GM19239 (cell line): ENCODE results near the gene SEMA5B.

ENCODE experiments used
- DNase-seq: peaks from one replicate; pipeline ENCODE4 v3.0.0; 2011; ENCODE audit warnings: low spot score; ENCODE audit not compliant: insufficient read length
- FAIRE-seq: peaks from 2 replicates; lab custom pipeline; 2011; peaks lifted over from hg19 to GRCh38; lab: Jason Lieb, UNC

SEMA5B gene

DNA sequence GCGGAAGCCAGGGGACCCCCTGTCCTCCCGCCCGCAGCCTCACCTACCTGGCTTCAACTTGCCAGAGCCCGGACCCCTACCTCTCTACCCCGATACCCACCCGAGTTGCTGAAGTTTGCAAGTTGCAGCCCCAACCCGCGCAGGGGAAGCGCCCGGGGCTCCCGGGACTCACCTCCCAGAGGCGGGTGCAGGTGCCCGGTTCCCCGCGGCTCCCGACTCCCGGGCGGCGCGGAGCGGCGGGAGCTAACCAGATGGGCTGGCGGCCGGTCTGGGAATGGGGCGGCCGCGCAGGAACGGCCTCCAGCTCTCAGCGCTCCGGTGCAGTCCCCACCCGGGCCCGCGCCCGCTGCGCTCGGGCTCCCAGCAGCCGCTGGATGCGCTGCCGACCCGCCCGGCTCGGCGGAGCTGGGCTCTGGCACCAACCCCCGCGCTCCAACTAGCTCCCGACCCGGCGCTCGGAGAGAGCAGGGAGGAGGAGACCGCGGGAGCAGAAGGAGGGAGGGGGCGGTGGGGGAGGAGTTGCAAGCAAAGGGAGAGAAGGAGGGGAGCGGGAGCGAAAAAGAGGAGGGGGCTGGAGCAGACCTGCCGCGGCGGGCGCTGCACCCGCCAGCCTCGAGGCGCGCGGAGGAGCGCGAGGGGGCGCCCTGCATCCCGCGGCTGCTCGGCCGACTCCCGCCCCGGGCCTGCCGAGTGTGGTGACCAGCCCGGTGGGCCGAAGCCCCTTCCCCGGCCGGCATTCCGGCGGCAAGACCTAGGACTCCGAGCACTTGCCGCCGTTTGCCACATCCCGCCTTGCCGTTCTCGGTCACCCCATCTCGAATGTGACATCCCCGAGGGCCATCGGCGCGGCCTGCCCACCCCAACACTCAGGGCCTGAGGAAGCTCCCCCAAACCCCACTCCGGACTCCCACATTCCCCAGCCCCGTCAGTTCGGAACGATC, at the start of gene SEMA5B:
Gene SEMA5B (minus strand): TSS at position 472 of the 941 bp plus-strand sequence. CDS start 66,500 bp downstream, outside the sequence.
- FAIRE-seq (no peak), DNase-seq (peak; percentile 30)

DNA sequence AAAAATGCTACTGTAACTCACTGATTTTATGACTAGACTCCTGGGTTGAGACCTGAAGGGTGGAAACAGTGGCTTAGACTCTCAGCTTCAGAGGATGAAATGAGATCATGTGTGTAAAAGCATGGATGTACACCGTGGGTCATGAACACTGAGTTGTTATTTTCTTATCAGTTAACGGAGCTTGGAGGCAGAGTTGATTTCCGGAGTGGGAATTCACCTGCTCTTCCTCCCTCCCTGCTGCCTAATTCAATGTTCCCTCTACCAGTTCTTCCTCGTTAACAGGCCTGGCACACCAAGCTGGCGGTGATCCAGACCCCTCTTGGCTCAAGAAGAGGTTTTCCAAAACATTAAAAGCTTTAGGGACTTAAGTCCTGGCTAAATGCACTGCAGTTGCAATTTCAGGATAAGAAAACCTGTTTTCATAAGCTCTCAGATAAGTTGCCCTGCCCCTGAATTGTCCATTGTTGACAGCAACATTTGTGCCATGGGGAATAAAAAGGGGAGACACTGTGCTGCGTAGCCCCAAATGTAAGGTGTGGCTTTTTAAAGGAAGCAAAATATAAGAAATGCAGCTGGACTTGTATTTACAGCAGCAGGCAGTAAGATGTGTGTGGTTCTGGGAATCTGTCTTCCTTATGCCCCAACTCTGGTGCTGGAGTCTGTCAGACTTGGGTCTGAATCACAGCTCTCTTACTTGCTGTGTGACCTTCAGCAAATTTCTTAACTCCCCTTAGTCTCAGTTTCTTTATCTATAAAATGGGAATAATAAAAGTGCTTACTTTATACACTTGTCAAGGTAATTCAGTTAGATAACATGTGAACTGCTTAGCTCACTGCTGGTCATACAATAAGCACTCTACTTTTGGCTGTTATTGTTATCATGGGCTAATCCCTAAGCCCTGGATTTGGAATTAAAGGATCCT, 49.2 kb upstream of the SEMA5B start:
- DNase-seq: no peak
- no peak for FAIRE-seq

DNA sequence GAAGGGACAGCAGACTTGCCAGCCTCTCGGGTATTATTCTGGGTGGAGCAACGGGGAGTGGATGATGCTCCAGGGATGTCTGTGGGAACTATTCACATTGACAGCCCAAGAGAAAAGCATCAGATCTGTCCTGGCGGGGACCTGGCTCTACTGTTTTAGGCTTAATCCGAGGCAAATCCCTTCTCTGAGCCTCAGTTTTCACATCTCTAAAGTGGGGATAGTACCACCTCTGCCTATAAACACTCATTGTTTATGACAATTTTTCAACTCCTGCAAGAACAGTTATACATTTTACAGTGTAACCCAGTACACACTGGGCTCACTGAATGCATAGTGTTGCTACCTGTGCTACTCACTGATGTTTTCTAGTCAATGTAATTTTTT, 48.5 kb upstream of the SEMA5B start:
- no peak for FAIRE-seq

GRCh38 chr3:123075359-123075758, 47.8 kb upstream of the SEMA5B start:
- FAIRE-seq (no peak), DNase-seq (no peak)

More for the DNA sequence above, 48.5 kb upstream of the SEMA5B start:
- DNase-seq: no peak

GRCh38 chr3:123072564-123072963, 45.0 kb upstream of the SEMA5B start:
- no peak for FAIRE-seq
- no peak for DNase-seq

DNA sequence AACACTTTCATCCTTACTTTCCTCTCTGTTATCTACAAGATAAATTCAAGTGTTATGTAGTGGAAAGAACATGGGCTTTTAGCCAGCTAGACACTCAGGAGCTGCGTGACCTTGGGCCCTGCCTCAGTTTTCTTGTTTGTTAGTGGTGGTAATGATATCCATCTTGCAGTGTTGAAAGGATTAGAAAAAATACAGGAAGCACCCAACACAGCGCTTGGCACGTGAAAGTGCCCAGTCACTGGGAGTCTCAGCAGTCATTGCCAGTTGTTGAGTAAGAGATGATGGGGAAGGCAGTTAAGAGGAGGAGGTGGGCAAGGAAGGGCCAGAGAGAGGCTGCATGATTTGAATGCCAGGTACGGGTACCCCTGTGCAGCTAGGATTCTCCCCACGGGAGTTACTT, 44.6 kb upstream of the SEMA5B start:
- FAIRE-seq (no peak), DNase-seq (no peak)

DNA sequence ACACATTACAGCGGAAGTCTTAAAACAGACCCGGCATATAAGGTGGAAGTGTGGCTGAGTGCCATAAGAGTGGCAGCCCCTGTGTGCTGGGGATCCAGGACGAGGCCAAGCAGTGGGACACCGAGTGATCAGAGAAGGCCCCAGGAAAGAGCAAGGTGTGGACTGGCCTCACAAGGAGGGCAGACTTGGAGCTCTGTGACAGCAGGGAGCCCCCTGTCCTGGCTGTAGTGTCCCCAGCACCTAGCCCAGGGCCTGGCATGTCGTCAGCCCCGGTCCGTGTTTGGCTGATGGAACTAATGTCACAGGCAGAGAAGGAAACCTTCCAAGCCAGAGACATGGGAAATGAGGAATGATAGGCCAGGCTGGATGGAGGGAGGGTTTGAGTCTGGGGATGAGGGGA, 44.0 kb upstream of the SEMA5B start:
- no peak for DNase-seq
- no peak for FAIRE-seq

DNA sequence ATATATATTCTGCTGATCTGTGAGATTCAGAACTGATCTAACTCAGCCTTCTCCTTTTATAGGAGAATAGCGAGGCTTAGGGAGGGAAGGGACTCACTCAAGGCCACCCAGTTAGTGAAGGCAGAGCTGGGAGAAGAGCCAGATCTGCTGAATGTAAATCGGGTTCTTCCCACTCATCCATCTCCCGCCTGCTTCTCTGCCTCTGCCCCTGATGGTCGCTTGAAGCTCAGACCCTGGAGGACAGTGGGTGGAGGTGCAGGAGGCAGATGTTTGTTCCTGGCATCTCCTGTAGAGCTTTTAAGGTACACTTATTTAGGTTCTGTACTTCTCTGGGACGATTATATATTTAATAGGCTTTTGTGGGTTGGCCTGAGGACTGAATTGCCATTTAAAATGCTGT, 43.6 kb upstream of the SEMA5B start:
- FAIRE-seq (no peak), DNase-seq (no peak)

GRCh38 chr3:123070510-123070909, 42.9 kb upstream of the SEMA5B start:
- no peak for FAIRE-seq
- DNase-seq: no peak

DNA sequence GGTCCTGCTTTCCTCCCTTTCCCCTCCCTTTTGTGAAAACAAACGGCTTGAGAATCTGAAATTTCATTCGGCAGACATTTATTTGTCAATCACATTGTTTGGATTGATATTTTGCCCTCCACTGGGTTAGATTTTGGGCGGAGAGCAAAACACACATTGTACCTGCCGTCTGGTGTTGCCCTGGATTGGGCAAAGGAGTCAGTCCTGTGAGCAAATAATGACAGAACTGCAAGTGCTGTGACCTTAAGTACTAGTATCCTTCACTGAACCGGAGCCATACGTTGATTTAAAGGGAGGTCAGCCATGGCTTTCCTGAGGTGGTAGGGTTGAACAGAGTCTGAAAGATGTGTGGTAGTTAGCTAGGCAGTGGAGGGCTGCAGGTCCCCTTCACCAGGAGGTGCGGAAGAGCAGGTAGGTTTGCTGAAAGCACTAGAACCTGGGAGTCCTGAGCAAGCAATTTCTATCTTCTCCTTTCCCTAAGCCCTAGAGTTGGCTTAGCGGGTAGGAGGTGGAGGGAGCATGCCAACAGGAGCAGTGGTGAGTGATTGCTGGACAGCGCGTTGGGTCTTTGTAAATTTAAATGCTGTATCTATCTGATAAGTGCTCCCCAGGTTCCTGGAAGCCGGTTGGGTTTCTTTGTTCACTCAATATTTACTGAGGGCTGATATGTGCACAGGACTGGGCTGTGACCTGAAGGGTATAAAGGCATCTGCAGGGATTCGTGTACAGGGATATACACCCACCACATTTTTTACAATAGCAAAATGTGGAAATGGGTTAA, 41.2 kb upstream of the SEMA5B start:
- DNase-seq (no peak), FAIRE-seq (no peak)

GRCh38 chr3:123067689-123068600, 40.4 kb upstream of the SEMA5B start:
- no peak for DNase-seq
- FAIRE-seq: peak; percentile 71

DNA sequence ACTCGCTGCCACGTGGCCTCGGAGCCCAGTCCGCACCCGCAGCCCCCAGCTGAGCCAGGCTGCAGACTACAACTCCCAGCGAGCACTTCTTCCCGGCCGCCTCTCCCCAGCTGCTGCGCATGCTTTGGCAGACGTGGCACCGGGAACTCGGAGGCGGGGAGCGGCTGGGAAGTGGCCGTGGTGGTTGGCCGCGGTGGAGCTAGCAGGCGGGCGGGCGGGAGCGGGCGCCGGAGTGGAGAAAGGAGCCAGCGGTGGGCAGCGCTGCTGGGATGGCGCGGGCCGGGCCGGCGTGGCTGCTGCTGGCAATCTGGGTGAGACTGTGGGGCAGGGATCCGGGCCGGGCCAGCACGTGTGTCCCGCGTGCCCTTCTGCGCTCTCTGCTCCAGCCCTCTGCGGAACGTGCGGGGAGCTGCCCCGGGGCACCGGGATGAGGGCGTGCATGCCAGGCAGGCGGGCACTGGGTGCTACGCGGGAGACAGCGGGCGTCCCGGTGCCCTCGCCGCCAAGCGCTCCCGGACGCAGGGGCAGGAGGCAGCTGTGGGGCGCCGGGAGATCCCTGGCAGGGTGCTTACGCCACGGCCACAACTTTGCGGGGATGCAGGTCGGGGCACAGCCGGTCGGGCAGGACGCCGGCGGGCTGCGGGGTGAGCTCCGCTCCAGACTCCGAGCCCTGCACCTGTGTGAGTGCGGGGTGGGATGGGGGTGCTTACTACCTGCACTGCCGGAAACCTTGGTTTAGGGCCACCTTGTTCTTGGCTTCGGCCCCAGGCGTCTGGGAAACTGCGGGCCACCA, 39.5 kb upstream of the SEMA5B start, which contains the start of gene PDIA5:
Gene PDIA5 (plus strand): TSS at position 130 of the 793 bp plus-strand sequence. CDS start 140 bp downstream, at position 270.
- peak; percentile 81 for DNase-seq
- peak; percentile 90 for FAIRE-seq

DNA sequence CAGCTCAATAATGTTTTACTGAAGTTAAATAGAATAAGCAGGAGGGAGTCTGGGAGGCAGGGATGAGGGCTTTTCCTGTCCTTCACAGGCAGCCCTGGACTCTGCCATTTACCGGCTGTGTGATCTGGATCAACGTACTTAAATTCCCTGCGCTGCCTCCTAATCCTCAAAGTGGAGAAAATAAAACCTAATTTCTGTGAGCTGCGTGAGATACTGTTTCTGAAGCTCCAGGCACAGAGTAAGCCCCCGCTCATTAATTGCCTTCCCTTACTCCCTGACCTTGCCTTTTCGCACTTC, 39.0 kb upstream of the SEMA5B start:
- FAIRE-seq: no peak

DNA sequence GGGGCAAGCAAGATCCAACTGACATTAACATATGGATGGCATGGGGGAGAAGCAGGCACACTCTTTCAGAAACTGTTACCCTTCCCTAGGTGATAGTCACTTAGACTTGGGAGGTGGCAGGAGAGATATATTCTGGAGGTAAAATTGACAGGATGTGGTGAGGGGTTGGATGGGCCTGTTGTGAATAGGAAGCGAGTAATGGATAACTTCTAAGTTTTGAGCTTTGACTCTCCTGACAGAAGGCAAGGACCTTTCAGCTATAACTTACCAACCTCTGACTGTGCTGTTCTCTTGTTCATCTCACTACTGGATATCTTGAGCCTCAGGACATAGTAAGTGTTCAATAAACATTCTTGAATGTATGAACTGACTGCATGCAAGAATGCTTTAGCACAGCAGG, 37.4 kb upstream of the SEMA5B start:
- no peak for FAIRE-seq
- no peak for DNase-seq

More for the DNA sequence above, 39.0 kb upstream of the SEMA5B start:
- DNase-seq: no peak

DNA sequence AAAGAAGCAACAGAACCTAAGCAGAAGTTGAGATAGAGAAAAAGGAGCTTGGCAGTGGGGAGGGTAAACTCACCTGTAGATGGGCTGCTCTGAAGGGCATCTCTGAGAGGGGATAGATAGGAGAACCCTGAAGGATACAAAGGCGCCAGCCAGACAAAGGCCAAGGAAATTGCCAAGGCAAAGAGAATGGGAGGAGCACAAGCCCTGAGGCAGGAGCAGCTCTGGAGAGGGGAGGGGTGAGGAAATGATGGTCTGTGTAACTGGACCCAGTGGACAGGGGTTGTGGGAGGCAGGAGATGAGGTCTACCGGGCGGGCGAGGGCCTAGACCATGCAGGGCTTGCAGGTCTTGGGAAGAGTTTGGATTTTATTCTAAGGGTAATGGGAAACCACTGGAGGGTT, 36.9 kb upstream of the SEMA5B start:
- FAIRE-seq: no peak
- DNase-seq: no peak

DNA sequence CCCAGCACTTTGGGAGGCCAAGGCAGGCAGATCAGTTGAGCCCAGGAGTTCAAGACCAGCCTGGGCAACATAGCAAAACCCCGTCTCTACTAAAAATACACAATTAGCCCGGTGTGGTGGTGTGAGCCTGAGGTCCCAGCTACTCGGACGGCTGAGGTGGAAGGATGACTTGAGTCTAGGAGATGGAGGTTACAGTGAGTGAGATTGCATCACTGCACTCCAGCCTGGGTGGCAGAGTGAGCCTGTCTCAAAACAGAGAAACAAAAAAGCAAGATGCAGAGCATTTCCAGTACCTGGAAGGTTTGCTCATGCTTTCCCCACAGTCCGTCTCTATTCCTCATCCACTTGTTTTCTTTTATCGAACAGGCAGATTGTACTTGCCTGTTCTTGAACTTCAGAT, 35.5 kb upstream of the SEMA5B start:
- FAIRE-seq: no peak
- no peak for DNase-seq

DNA sequence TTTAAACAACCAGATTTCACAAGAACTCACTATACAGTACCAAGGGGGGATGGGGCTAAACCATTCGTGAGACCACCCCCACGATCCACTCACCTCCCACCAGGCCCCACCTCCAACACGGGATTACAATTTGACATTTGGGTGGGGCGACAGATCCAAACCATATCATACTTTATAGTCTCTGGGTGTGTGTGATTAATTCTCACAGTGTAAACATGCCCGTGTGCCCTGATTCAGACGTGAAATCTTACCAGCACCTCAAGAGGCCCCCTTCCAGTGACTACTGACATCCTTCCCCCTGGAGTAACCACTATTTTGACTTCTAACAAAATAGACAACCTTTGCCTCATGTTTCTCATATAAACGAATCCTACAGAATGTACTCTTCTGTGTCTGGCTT, 34.3 kb upstream of the SEMA5B start:
- no peak for FAIRE-seq
- no peak for DNase-seq

GRCh38 chr3:123060054-123060453, 32.5 kb upstream of the SEMA5B start:
- no peak for DNase-seq
- FAIRE-seq: no peak
